Measurements from ENCODE around the gene RXFP1.

RXFP1 gene

GRCh38 chr4:158543191-158543590 is 21.5 kb downstream of the RXFP1 start:
- DNase-seq = no peak

GRCh38 chr4:158544141-158544540 is 22.5 kb downstream of the RXFP1 start:
- no peak for DNase-seq

- no peak for DNase-seq
Observed at GRCh38 chr4:158553364-158553763, 31.7 kb downstream of the RXFP1 start.

GRCh38 chr4:158560284-158560683 is 38.6 kb downstream of the RXFP1 start:
- DNase-seq = no peak

- DNase-seq = no peak
Observed at GRCh38 chr4:158566860-158567259, 45.2 kb downstream of the RXFP1 start.

- DNase-seq = no peak
Observed at GRCh38 chr4:158571736-158572135, 50.1 kb downstream of the RXFP1 start.

GRCh38 chr4:158572608-158573007 is 50.9 kb downstream of the RXFP1 start:
- DNase-seq = no peak

- peak in 1 of 2 experiments; percentile 1 for DNase-seq
Observed at GRCh38 chr4:158578476-158578875, 56.8 kb downstream of the RXFP1 start.

- no peak for DNase-seq
Observed at GRCh38 chr4:158580064-158580463, 58.4 kb downstream of the RXFP1 start.

GRCh38 chr4:158581161-158581560 is 59.5 kb downstream of the RXFP1 start:
- no peak for DNase-seq

GRCh38 chr4:158586881-158587280 is 65.2 kb downstream of the RXFP1 start:
- no peak for DNase-seq

- no peak for DNase-seq
Observed at GRCh38 chr4:158588285-158588684, 66.6 kb downstream of the RXFP1 start.

- no peak for DNase-seq
Observed at GRCh38 chr4:158588777-158589176, 67.1 kb downstream of the RXFP1 start.

GRCh38 chr4:158590306-158590705 is 68.6 kb downstream of the RXFP1 start:
- DNase-seq = no peak

GRCh38 chr4:158590824-158591223 is 69.1 kb downstream of the RXFP1 start:
- DNase-seq = no peak

- no peak for DNase-seq
Observed at GRCh38 chr4:158597879-158598596, 76.4 kb downstream of the RXFP1 start.

GRCh38 chr4:158599150-158599549 is 77.5 kb downstream of the RXFP1 start:
- DNase-seq = no peak

GRCh38 chr4:158599765-158600498 is 78.2 kb downstream of the RXFP1 start:
- DNase-seq = no peak

- no peak for DNase-seq
Observed at GRCh38 chr4:158604369-158604768, 82.7 kb downstream of the RXFP1 start.

- no peak for DNase-seq
Observed at GRCh38 chr4:158605393-158605792, 83.7 kb downstream of the RXFP1 start.

GRCh38 chr4:158606969-158607368 is 85.3 kb downstream of the RXFP1 start:
- no peak for DNase-seq

- no peak for DNase-seq
Observed at GRCh38 chr4:158609116-158609515, 87.4 kb downstream of the RXFP1 start.

GRCh38 chr4:158610790-158611189 is 89.1 kb downstream of the RXFP1 start:
- DNase-seq = no peak

- no peak for DNase-seq
Observed at GRCh38 chr4:158613046-158613445, 91.4 kb downstream of the RXFP1 start.

GRCh38 chr4:158617956-158618355 is 96.3 kb downstream of the RXFP1 start:
- DNase-seq = no peak

All from NCI-H524 (cell line).